Esophagus squamous epithelium (tissue), 4 donors: ENCODE data around the gene RNF130.

Experiments
- CTCF ChIP-seq, 6 experiments: fragments of 450-650 bp in 4 of 6; fragments of 200-600 bp in 2 of 6; sonication (generic) in 2 of 6; IDR thresholded peaks; one replicate each; pipeline ENCODE4 v1.5.1; 2016 to 2019; ENCODE audit warnings: antibody characterized with exemption in 6 of 6, mild to moderate bottlenecking in 4 of 6, moderate library complexity in 4 of 6
- POLR2A ChIP-seq, 4 donors: fragments of 450-650 bp; IDR thresholded peaks; one replicate each; pipeline ENCODE4 v1.6.1; 2017; ENCODE audit warnings: antibody characterized with exemption in 4 of 4, mild to moderate bottlenecking in 4 of 4, moderate library complexity in 3 of 4

GRCh38 chr5:180081481-180081880, 9.9 kb upstream of the RNF130 start:
- TF ChIP-seq CTCF (IDR thresholded peaks at IDR 0.05) = no peak
- no peak for TF ChIP-seq POLR2A (IDR thresholded peaks at IDR 0.05)
